ENCODE results near the gene CD84.

Gene CD84

GRCh38 chr1:160607672-160608032 is 28.4 kb upstream of the CD84 start:
- no peak for TF ChIP-seq CTCF (IDR thresholded peaks at IDR 0.05)

- TF ChIP-seq CTCF (IDR thresholded peaks at IDR 0.05), result peak; percentile 84
Measured at GRCh38 chr1:160607011-160607671, 27.8 kb upstream of the CD84 start.

GRCh38 chr1:160606611-160607010 is 27.3 kb upstream of the CD84 start:
- TF ChIP-seq CTCF (IDR thresholded peaks at IDR 0.05), result no peak

GRCh38 chr1:160605792-160606479 is 26.6 kb upstream of the CD84 start:
- no peak for TF ChIP-seq CTCF (IDR thresholded peaks at IDR 0.05)

- TF ChIP-seq CTCF (IDR thresholded peaks at IDR 0.05), result no peak
Measured at GRCh38 chr1:160605205-160605604, 25.9 kb upstream of the CD84 start.

GRCh38 chr1:160597705-160598104 is 18.4 kb upstream of the CD84 start:
- no peak for TF ChIP-seq CTCF (IDR thresholded peaks at IDR 0.05)

GRCh38 chr1:160597051-160597450 is 17.8 kb upstream of the CD84 start:
- no peak for TF ChIP-seq CTCF (IDR thresholded peaks at IDR 0.05)
